ENCODE results near the gene CORO1A.
"Not testable (repeated sequence)": the region's sequence is repeated elsewhere in the genome, so short reads cannot be mapped to it uniquely, and the experiment has no call there.

Gene CORO1A

DNA sequence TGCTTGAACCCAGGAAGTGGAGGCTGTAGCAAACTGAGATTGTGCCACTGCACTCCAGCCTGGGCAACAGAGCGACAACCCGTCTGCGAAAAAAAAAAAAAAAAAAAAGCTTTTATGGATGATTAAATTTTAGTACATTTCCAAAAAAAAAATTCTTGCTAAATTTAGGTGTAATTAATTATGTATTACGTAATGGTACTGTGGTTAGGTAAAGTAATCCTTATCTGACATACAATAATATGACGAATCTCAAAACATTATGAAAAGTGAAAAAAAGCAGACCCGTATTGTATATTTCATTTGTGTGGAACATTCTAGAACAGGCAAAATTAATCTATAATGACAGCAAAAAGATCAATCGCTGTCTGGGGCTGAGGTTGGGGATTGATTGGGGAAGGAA, 10.3 kb upstream of the CORO1A start:
- DNase-seq = no peak

DNA sequence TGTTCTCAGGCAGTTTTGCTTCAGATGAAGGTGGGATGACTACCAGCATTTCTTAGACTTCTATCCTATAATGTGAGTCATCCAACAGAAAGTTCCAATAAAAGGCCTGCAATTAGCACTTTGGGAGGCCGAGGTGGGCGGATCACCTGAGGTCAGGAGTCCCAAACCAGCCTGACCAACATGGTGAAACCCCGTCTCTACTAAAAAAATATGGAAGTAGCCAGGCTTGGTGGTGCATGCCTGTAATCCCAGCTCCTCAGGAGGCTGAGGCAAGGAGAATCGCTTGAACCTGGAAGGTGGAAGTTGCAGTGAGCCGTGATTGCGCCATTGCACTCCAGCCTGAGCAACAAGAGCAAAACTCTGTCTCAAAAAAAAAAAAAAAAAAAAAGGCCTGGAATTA, 6.5 kb upstream of the CORO1A start:
- DNase-seq = not testable (repeated sequence)

DNA sequence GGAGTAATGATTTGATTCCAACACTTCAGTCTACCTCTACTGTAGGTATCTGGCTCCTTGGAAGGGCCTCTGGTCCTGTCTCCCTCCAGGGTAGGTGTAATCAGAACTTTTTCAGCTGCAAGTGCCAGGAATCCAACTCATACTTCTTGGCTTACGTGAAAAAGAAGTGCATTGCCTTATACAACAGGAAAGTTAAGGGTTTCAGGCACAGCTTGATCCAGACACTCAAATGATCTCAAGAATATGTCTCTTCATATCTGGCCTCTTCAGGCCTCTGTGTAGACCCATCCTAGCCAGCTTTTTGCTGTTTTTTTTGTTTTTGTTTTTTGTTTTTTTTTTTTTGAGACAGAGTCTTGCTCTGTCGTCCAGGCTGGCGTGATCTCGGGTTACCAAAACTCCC, 4.2 kb upstream of the CORO1A start:
- no peak for DNase-seq

DNA sequence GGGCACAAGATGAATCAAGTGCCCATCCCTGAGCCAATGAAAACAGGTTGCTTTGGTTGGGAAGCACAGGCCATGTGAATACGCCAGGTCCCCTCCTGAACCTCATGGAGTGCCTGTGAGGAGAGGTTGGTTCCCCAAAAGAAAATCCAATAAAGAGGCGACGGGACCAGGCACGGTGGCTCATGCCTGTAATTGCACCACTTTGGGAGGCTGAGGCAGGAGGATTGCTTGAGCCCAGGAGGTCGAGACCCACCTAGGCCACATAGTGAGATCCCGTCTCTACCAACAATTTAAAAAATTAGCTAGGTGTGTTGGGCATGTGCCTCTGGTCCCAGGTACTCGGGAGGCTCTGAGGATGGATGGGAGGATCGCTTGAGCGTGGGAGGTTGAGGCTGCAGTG, 3.5 kb upstream of the CORO1A start:
- DNase-seq = no peak

DNA sequence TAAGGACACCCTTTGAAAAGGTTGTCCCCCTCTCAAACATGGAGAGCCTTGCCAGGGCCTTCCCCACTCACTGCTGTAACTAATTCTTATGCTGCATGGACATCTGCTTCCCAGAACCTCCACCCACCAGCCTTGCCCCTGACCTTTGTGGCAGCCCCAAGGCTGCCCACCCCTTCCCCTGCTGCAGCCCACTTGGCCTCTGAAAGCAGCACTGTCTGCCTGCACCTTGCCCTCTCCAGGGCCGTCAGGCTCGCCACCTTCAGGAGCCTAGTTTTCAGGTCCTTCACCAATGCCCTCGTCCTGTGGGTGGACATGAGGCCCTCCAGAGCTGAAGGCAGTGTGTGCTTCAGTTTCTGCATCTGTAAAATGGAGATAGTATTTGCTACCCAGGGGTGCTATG, 2.7 kb upstream of the CORO1A start:
- no peak for DNase-seq

DNA sequence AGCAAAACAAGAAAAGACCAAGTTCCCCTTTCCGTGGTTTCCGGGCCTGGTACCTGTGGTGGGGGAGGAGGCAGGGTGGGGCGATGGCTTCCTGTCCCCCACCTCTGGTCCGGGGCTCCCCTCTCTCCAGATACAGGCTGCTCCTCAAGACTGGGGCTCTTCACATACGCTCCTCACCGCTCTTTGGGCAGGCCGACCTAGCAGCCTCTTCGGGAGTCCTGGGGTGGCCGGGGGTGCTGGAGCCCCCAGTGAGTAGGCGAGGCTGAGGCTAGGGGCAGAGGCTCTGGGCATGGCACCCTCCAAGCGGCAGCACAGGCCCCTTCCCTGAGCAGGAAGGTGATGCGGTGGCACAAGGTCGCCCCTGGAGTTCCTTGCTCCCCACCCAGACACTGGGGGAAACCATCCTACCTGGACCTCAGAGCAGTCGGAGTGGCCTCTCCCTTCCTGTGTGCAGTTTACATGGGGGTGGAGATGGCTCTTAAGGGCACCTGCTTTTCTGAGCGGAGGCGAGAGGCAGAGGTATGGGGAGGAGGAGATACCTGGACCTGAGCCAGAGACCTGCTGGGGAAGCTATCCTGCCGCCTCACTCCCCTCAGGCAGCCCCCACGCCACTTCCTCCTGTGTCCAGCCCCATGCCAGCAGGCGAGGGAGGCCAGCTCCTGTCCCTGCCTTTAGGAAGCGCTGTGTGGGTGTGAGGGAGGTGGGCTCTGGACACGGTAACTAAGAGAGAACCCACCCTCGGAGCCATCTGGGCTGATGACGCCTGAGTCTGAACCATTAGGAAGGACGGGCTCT, 891 bp downstream of the CORO1A start:
- DNase-seq = peak; percentile 14

DNA sequence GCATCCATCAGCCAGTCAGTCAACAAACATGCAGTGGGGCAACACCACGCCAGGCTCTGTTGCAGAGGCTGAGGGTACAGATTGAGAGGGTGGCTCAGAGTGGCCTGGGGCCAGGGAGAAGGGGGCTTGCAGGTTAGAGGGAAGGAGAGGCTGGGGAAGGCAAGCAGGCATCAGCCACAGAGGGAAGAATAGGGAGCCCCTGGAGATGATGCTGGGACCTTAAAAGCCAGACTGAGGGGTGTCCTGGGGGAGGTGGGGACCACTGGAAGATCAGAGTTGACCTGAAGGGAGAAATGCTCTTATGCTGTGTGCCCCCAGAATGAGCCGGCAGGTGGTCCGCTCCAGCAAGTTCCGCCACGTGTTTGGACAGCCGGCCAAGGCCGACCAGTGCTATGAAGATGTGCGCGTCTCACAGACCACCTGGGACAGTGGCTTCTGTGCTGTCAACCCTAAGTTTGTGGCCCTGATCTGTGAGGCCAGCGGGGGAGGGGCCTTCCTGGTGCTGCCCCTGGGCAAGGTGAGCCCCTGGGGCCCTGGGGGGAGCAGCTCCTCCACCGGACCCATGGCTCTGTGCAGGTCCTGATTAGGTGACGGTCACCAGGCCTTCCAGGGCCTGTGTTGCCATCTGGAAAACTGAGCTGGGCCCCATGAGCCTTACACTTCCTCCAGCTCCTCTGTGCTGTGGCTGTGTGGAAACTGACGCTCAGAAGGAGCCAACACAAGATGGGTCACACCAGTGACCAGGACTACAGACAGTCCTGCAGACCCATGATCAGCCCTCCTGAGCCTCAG, 1.7 kb downstream of the CORO1A start:
- DNase-seq = no peak

DNA sequence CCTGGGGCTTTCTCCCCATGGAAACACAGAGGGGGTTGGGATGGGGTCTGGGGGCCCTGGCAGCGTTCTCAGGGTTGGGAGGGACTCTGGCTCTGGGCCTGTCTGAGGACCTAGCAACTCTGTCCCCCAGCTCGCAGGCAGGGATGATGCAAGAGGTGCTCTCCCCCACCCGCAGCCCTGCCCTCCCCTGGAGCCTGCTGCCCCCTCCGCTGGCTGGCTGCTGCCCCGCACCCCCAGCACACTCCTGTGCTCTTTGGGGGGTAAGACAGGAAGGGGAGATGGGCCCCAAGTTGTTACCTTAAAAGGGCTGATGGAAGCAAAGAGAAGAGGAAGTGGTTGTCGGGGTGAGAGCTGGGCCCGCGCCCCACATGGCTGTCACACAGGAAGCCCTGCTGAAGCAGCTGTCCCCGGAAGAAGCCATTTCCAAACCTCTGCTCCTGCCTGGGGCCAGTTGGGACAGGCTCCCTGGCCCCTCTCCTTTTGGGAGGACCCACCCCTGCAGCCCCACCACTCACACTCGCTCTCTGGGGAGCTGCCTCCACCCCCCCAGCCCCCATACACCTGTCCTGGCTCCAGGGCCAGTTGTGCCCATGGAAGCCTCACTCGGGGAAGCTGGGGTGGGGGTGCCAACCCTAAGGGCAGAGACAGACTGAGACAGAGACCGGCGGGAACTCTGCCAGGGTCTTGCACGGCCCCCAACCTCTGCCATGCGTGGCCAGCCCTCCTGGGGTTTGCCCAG, 2.5 kb downstream of the CORO1A start:
- DNase-seq = no peak

DNA sequence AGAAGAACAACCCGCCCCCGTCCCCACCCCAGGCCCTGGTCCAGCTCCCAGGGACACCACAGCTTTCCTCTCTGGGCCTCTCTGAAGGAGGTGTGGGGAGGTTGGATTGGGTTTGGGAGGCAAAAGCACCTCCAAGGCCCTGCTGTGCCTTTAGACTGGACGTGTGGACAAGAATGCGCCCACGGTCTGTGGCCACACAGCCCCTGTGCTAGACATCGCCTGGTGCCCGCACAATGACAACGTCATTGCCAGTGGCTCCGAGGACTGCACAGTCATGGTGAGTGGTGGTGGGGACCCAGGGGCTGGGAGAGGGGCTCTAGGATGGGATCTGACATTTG, 3.0 kb downstream of the CORO1A start:
- DNase-seq = no peak

DNA sequence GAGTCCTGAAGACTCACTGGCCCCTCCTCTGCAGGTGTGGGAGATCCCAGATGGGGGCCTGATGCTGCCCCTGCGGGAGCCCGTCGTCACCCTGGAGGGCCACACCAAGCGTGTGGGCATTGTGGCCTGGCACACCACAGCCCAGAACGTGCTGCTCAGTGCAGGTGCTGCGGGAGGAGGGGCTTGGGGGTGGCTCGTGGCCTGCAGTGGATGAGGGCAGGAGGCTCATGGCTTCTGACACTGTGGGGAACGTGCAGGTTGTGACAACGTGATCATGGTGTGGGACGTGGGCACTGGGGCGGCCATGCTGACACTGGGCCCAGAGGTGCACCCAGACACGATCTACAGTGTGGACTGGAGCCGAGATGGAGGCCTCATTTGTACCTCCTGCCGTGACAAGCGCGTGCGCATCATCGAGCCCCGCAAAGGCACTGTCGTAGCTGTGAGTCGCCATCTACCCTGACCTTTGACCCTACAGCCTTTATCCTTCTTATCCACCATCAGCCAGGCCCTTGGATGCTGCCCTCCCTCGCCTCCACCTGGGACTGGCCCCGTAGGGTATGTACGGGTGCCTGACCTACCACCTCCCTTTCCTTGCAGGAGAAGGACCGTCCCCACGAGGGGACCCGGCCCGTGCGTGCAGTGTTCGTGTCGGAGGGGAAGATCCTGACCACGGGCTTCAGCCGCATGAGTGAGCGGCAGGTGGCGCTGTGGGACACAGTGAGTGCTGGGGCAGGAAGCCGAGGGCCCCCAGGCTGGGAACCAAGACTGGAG, 3.6 kb downstream of the CORO1A start:
- DNase-seq = no peak

DNA sequence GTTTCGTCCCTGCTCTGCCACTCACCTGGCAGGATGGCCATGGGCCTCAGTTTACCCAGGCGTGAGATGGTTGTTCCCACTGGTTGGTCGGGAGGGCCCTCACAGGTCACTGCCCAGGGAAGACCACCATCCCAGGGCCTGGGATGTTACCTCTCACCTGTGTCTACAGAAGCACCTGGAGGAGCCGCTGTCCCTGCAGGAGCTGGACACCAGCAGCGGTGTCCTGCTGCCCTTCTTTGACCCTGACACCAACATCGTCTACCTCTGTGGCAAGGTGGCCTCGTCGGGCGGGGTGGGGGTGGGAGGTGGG, 4.1 kb downstream of the CORO1A start:
- no peak for DNase-seq

DNA sequence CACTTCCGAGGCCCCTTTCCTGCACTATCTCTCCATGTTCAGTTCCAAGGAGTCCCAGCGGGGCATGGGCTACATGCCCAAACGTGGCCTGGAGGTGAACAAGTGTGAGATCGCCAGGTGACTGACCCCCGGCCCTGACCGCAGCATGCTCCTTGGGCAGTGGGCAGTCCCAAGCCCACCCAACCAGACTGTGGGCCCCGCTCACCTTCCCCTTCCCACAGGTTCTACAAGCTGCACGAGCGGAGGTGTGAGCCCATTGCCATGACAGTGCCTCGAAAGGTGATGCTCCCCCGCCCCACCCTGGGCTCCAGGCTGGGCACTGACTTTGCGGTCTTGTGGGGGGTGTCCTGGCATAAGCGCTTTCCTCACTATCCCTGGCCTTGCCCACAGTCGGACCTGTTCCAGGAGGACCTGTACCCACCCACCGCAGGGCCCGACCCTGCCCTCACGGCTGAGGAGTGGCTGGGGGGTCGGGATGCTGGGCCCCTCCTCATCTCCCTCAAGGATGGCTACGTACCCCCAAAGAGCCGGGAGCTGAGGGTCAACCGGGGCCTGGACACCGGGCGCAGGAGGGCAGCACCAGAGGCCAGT, 4.7 kb downstream of the CORO1A start:
- no peak for DNase-seq

DNA sequence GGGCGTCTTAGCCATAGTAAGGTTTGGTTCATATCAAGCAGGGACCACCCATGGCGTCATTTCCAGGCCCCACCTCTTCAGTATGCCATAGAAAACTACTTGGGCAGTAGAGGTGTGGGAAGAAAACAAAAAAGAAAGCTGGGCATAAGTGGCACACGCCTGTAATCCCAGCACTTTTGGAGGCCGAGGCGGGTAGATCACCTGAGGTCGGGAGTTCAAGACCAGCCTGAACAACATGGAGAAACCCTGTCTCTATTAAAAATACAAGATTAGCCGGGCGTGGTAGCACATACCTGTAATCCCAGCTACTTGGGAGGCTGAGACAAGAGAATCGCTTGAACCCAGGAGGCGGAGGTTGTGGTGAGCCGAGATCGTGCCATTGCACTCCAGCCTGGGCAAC, 7.8 kb downstream of the CORO1A start:
- DNase-seq = not testable (repeated sequence)

DNA sequence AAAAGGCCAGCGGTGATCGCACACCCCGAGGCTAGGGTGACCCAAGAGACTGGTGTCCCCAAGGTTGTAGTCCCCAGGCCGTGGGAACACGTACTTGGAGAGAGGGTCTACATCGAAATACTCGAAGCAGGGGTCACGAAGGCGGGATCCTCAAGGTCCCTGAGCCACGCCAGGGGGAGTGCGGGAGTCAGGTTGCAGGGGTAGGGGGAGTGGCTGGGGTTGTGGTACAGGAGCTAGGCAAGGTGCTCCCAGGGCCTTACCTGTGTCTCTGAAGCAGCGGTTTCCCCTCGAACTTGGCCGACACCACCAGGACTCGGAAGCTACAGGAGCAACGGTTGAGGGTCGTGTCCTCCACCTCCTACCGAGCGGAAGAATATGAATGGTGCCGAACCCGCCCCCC, 9.7 kb downstream of the CORO1A start:
- not testable (repeated sequence) for DNase-seq

DNA sequence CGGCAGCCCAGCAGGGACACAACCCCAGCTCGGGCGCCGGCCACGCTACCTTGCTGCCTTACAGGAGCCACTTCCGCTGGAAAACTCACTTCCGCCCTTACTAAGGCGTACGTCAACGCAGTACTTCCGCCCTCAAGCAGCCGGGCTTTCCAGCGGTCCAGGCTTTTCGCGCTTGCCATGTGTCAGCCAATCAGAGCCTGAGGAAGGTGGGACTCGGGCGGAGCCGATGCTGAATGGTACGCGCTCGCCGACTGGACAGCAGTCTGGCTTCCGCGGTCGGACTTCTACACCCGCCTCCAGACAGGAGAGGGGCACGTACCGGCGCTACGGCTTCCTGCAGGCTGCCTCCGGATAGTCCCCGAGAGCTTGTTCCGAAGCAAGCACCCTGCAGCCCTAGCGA, 10.2 kb downstream of the CORO1A start, which contains the start of the genes BOLA2B and SLX1A:
TSS of gene BOLA2B (minus strand) at position 52 of the 400 bp plus-strand sequence. CDS start 71 bp downstream, outside the sequence.
TSS of gene SLX1A (plus strand) at position 261 of the 400 bp plus-strand sequence. CDS start 210 bp downstream, outside the sequence.
- DNase-seq = not testable (repeated sequence)

DNA sequence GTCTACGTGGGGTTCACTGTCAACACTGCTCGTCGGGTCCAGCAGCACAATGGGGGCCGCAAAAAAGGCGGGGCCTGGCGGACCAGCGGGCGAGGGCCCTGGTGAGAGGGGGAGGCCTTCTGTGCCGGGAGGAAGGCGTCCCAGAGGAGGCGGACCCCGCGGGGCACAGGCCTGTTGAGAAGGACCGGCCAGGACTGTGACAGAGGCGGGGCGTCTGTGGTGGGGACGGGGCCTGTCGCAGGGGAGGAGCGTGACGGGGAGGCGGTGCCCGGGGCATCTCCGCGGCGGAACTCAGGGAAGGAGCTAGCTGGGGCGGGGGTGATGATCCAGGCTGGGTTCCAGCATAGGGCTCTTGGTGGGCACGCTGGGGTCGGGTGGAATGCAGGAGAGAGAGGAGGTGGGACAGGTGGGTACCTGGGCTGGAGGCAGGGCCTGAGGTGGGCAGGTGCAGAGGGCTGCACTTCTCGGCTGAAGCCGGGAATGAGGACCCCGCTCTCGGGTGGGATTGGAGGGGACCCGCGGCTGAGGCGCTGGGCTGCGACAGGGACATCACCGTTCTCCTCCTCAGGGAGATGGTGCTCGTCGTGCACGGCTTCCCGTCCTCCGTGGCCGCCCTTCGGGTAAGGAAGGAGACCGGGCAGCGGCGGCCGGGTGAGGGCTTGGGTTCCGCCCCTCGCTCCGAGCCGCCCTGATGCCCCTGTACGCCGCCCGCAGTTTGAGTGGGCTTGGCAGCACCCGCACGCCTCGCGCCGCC, 10.9 kb downstream of the CORO1A start:
- not testable (repeated sequence) for DNase-seq

DNA sequence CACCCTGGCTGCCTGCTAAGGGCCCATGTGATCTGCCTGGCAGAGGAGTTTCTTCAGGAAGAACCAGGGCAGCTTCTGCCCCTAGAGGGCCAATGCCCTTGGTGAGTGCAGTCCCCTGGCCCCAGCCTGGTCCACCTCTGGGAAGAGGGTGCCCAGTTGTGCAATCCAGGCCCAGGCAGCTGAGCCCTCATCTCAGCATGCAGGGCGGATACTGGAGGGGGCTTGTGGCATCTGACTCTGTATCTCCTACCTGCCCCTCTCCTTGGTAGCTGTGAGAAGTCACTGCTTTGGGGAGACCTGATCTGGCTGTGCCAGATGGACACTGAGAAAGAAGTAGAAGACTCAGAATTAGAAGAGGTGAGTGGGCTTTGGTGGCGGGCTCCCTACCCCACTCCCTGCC, 13.6 kb downstream of the CORO1A start:
- not testable (repeated sequence) for DNase-seq

DNA sequence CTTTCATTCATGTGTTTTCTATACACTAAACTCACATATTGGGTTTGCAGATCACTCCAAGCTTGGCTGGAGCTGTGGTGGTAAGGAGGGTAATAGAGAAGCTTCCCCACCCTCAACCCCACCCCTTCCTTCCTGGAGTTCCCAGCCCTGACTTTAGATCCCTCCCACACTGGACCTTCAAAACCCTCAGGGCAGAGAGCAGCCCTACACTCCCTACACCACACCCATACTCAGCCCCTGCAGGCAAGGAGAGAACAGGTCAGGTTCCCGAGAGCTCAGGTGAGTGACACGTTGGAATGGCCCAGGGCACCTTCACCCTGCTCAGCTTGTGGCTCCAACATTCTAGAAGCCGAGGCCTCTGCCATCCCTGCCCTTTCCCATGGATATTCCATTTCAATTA, 15.6 kb downstream of the CORO1A start, which contains the start of gene SULT1A3:
TSS of gene SULT1A3 (plus strand) at position 207 of the 400 bp plus-strand sequence. CDS start 1,474 bp downstream, outside the sequence.
- DNase-seq = not testable (repeated sequence)

DNA sequence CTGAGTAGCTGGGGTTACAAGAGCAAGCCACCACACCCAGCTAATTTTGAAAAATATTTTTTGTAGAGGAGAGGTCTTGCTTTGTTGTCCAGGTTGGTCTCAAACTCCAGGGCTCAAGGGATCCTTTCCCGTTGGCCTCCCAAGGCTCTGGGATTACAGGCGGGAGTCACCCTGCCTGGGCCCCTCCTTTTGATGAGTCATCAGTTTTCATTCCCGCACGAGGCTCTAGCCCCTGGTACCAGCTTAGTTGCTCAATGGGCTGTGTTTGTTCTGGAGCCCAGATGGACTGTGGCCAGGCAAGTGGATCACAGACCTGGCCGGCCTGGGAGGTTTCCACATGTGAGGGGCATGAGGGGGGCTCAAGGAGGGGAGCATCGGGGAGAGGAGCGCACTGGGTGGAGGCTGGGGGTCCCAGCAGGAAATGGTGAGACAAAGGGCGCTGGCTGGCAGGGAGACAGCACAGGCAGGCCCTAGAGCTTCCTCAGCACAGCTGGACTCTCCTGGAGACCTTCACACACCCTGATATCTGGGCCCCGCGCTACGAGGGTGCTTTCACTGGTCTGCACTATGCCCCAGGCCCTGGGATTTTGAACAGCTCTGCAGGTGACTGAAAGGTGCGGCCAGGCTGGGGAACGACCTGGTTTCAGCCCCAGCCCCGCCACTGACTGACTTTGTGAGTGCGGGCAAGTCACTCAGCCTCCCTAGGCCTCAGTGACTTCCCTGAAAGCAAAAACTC, 16.4 kb downstream of the CORO1A start:
- not testable (repeated sequence) for DNase-seq

DNA sequence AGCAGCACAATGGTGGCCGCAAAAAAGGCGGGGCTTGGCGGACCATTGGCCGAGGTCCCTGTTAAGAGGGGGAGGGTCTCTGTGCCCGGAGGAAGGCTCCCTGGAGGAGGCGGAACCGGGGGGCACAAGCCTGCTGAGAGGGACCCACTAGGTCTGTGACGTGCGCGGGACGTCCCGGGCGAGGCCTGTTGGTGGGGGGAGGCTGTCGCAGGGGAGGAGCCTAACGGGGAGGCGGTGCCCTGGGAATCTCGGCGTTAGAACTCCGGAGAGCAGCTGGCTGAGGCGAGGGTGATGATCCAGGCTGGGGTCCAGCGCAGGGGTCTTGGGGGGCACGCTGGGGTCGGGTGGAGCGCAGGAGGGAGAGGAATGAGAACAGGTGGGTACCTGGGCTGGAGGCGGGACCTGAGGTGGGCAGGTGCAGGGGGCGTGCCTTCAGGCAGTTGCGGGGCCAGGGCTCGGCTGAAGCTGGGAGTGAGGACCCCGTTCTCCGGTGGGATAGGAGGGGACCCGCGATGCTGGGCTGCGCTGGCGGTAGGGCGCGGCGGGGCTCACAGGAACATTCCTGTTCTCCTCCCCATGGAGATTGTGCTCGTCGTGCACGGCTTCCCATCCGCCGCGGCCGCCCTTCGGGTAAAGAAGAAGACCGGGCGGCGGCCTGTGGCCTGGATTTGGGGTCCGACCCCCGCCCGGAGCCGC, 22.3 kb downstream of the CORO1A start:
- not testable (repeated sequence) for DNase-seq
